H1 (cell line): ENCODE results near the gene NELFB. TPM values are rescaled to one million over a fixed set of nuclear protein-coding genes. Genes with fewer than 3 reads are reported as not detected.
A peak's percentile ranks its signal among the peaks of the same experiment; 100 is the strongest.

ENCODE experiments used
- CTCF ChIA-PET: fragments of 300-600 bp; sonication (Branson Sonifier 250); formaldehyde crosslinking; loops from one replicate; lab custom pipeline; 2021; ENCODE audit not compliant: partially characterized antibody; lab: Charles Lee
- POLR2A ChIA-PET: fragments of 300-600 bp; sonication (Branson Sonifier 250); formaldehyde crosslinking; loops from one replicate; lab custom pipeline; 2021; ENCODE audit warnings: inconsistent platforms; ENCODE audit not compliant: partially characterized antibody; lab: Charles Lee
- DNase-seq, 2 experiments: peaks; one replicate each; pipeline versions ENCODE4 v3.0.0 to v3.0.0-alpha.2; 2010 to 2022; ENCODE audit warnings: low spot score in 2 of 2, low read depth in 1 of 2, mixed read lengths in 1 of 2
- FAIRE-seq: peaks from 2 replicates; lab custom pipeline; 2011; peaks lifted over from hg19 to GRCh38; lab: Jason Lieb, UNC
- H2AFZ ChIP-seq: 2 replicates; pipeline ENCODE4 v1.8.1; 2012; ENCODE audit warnings: low read length, inconsistent platforms
- H2AK5ac ChIP-seq: 2 replicates; pipeline ENCODE4 v1.6.1; 2013; ENCODE audit warnings: low read depth, low read length
- H2BK120ac ChIP-seq: replicated peaks from 2 replicates; pipeline ENCODE3; 2013; ENCODE audit warnings: low read depth, low read length, inconsistent platforms
- H2BK12ac ChIP-seq: 2 replicates; pipeline ENCODE4 v1.6.1; 2013; ENCODE audit warnings: low read depth, low read length
- H2BK15ac ChIP-seq: 2 replicates; pipeline ENCODE4 v1.6.1; 2013; ENCODE audit warnings: low read length
- H2BK20ac ChIP-seq: 2 replicates; pipeline ENCODE4 v1.6.1; 2013; ENCODE audit warnings: low read length
- H2BK5ac ChIP-seq: 2 replicates; pipeline ENCODE4 v1.6.1; 2013; ENCODE audit warnings: low read depth, low read length
- H3K14ac ChIP-seq: 2 replicates; pipeline ENCODE4 v1.6.1; 2013; ENCODE audit warnings: inconsistent platforms; ENCODE audit not compliant: insufficient read length
- H3K18ac ChIP-seq: 2 replicates; pipeline ENCODE4 v1.6.1; 2013; ENCODE audit warnings: low read length; ENCODE audit errors: extremely low read depth
- H3K23ac ChIP-seq: 2 replicates; pipeline ENCODE4 v1.6.1; 2013; ENCODE audit warnings: inconsistent platforms; ENCODE audit not compliant: insufficient read length
- H3K23me2 ChIP-seq: 2 replicates; pipeline ENCODE4 v1.6.1; 2013; ENCODE audit warnings: low read depth, low read length
- H3K27ac ChIP-seq: 2 replicates; pipeline ENCODE4 v1.6.1; 2011; ENCODE audit warnings: low read depth, low read length, inconsistent platforms
- H3K27me3 ChIP-seq, 4 experiments: replicated peaks in 1 of 4; 1 replicate in 1 of 4; 2 replicates in 3 of 4; pipeline versions ENCODE4 v1.6.1 to v1.8.1; 2011 to 2013; ENCODE audit warnings: low read length in 3 of 4, mild to moderate bottlenecking in 3 of 4, inconsistent platforms in 2 of 4, mixed read lengths in 2 of 4, moderate library complexity in 1 of 4; ENCODE audit not compliant: control insufficient read depth in 3 of 4, insufficient read depth in 3 of 4; ENCODE audit errors: extremely low read depth in 1 of 4
- H3K36me3 ChIP-seq, 4 experiments: 2 replicates each; pipeline versions ENCODE4 v1.6.1 to v1.8.1; 2011 to 2013; ENCODE audit warnings: mild to moderate bottlenecking in 4 of 4, low read length in 3 of 4, moderate library complexity in 2 of 4, control low read depth in 1 of 4, inconsistent platforms in 1 of 4; ENCODE audit not compliant: insufficient read depth in 4 of 4, control insufficient read depth in 2 of 4
- H3K4ac ChIP-seq: replicated peaks from 2 replicates; pipeline ENCODE3; 2013; ENCODE audit warnings: low read length, low read depth, mixed read lengths, inconsistent platforms; ENCODE audit not compliant: insufficient read length
- H3K4me1 ChIP-seq, 4 experiments: replicated peaks in 1 of 4; 1 replicate in 1 of 4; 2 replicates in 3 of 4; pipeline versions ENCODE4 v1.6.1 to v1.8.1; 2011 to 2013; ENCODE audit warnings: low read length in 3 of 4, inconsistent platforms in 2 of 4, mixed read lengths in 1 of 4; ENCODE audit not compliant: insufficient read depth in 4 of 4, control insufficient read depth in 3 of 4
- H3K4me2 ChIP-seq, 2 experiments: 2 replicates each; pipeline versions ENCODE4 v1.6.1 to v1.8.1; 2011 to 2013; ENCODE audit warnings: low read depth in 2 of 2, low read length in 2 of 2, control low read depth in 1 of 2, inconsistent platforms in 1 of 2, mild to moderate bottlenecking in 1 of 2; ENCODE audit not compliant: insufficient read depth in 1 of 2
- H3K4me3 ChIP-seq, 4 experiments: fragments of 200-600, 300-600 bp in 1 of 4; sonication (generic), shearing (Covaris generic), sonication (Bioruptor Twin) in 1 of 4; 2 replicates each; pipeline versions ENCODE4 v1.5.1 to v1.8.1; 2011 to 2016; ENCODE audit warnings: low read length in 4 of 4, low read depth in 3 of 4, control low read depth in 2 of 4, inconsistent platforms in 2 of 4, mild to moderate bottlenecking in 2 of 4, mixed read lengths in 1 of 4, moderate library complexity in 1 of 4; ENCODE audit not compliant: insufficient read depth in 2 of 4; ENCODE audit errors: extremely low read depth in 1 of 4
- H3K56ac ChIP-seq: replicated peaks from 2 replicates; pipeline ENCODE3; 2013; ENCODE audit warnings: low read depth, mild to moderate bottlenecking, mixed read lengths, low read length, inconsistent platforms; ENCODE audit not compliant: insufficient read length
- H3K79me1 ChIP-seq: 2 replicates; pipeline ENCODE4 v1.6.1; 2013; ENCODE audit warnings: low read depth, low read length, control low read depth
- H3K79me2 ChIP-seq, 2 experiments: 2 replicates each; pipeline versions ENCODE4 v1.6.1 to v1.8.1; 2012 to 2013; ENCODE audit warnings: low read length in 2 of 2, mild to moderate bottlenecking in 2 of 2, inconsistent platforms in 1 of 2; ENCODE audit not compliant: insufficient read depth in 2 of 2, control insufficient read depth in 1 of 2
- H3K9ac ChIP-seq, 4 experiments: replicated peaks in 1 of 4; 1 replicate in 1 of 4; 2 replicates in 3 of 4; pipeline versions ENCODE4 v1.6.1 to v1.8.1; 2011 to 2013; ENCODE audit warnings: low read depth in 3 of 4, low read length in 3 of 4, control low read depth in 2 of 4, mild to moderate bottlenecking in 2 of 4, moderate library complexity in 2 of 4, inconsistent platforms in 1 of 4; ENCODE audit errors: extremely low read depth in 1 of 4
- H3K9me3 ChIP-seq, 2 experiments: 2 replicates each; pipeline versions ENCODE4 v1.6.1 to v1.8.1; 2012 to 2013; ENCODE audit warnings: mild to moderate bottlenecking in 2 of 2, moderate library complexity in 2 of 2, control low read depth in 1 of 2, inconsistent platforms in 1 of 2, low read depth in 1 of 2, low read length in 1 of 2, mixed read lengths in 1 of 2; ENCODE audit not compliant: insufficient read depth in 2 of 2
- H4K20me1 ChIP-seq, 2 experiments: replicated peaks in 1 of 2; 2 replicates each; pipeline versions ENCODE3 to v1.8.1; 2011 to 2013; ENCODE audit warnings: inconsistent platforms in 2 of 2, low read length in 2 of 2, mild to moderate bottlenecking in 1 of 2; ENCODE audit not compliant: insufficient read depth in 2 of 2, control insufficient read depth in 1 of 2
- H4K5ac ChIP-seq: 2 replicates; pipeline ENCODE4 v1.6.1; 2013; ENCODE audit warnings: low read length, low read depth, mixed read lengths, inconsistent platforms; ENCODE audit not compliant: insufficient read length
- H4K8ac ChIP-seq: 2 replicates; pipeline ENCODE4 v1.8.0; 2013; ENCODE audit warnings: mild to moderate bottlenecking, moderate library complexity, low read length, inconsistent platforms; ENCODE audit not compliant: insufficient read depth; ENCODE audit errors: extremely low read depth
- H4K91ac ChIP-seq: replicated peaks from 2 replicates; pipeline ENCODE3; 2013; ENCODE audit warnings: low read length, mixed read lengths, inconsistent platforms; ENCODE audit not compliant: insufficient read length
- ATF2 ChIP-seq: IDR thresholded peaks from 2 replicates; pipeline ENCODE4 v1.6.1; 2012; ENCODE audit warnings: low read length, inconsistent platforms
- EP300 ChIP-seq, 2 experiments: IDR thresholded peaks; 1 replicate in 1 of 2; 2 replicates in 1 of 2; pipeline ENCODE4 v1.6.1; 2011 to 2012; ENCODE audit warnings: low read depth in 2 of 2, low read length in 2 of 2, mild to moderate bottlenecking in 2 of 2, borderline replicate concordance in 1 of 2, inconsistent platforms in 1 of 2, moderate library complexity in 1 of 2
- GABPA ChIP-seq: IDR thresholded peaks from 2 replicates; pipeline ENCODE4 v1.6.1; 2011; ENCODE audit warnings: mild to moderate bottlenecking, low read length, moderate library complexity, borderline replicate concordance; ENCODE audit not compliant: insufficient read depth
- JUN ChIP-seq: IDR thresholded peaks from 2 replicates; pipeline ENCODE4 v1.6.1; 2011; ENCODE audit warnings: low read depth, mild to moderate bottlenecking, improper control_type of control experiment, low read length
- NANOG ChIP-seq: IDR thresholded peaks from 2 replicates; pipeline ENCODE4 v1.6.1; 2011; ENCODE audit warnings: low read length, low read depth, mild to moderate bottlenecking, inconsistent platforms; ENCODE audit not compliant: insufficient read depth, poor library complexity, severe bottlenecking
- RFX5 ChIP-seq: IDR thresholded peaks from 2 replicates; pipeline ENCODE4 v1.6.1; 2011; ENCODE audit warnings: low read depth, low read length, improper control_type of control experiment, borderline replicate concordance
- TCF12 ChIP-seq: IDR thresholded peaks from 2 replicates; pipeline ENCODE4 v1.6.1; 2011; ENCODE audit warnings: low read depth, mild to moderate bottlenecking, low read length
- YY1 ChIP-seq: IDR thresholded peaks from 2 replicates; pipeline ENCODE4 v1.6.1; 2011; ENCODE audit warnings: low read depth, mild to moderate bottlenecking, low read length
- WGBS, 2 experiments: shearing (Covaris generic) in 1 of 2; methylation state at CpG; one replicate each; pipeline versions ENCODE4 v1.1.6 to v1.1.7; 2013 to 2015; ENCODE audit warnings: low lambda C conversion rate in 2 of 2, mixed read lengths in 2 of 2, inconsistent platforms in 1 of 2, low coverage in 1 of 2, missing lambda C conversion rate in 1 of 2; ENCODE audit not compliant: insufficient replicate concordance in 2 of 2, insufficient coverage in 1 of 2, insufficient read length in 1 of 2; ENCODE audit errors: extremely low coverage in 1 of 2, missing lambda C conversion rate in 1 of 2; 5-methylcytosine and 5-hydroxymethylcytosine counted together
- polyA plus RNA-seq, 7 experiments: library from polyadenylated mRNA; depleted of rRNA in 3 of 7; stranded (reverse) in 5 of 7; unstranded in 2 of 7; fragments of >200 nt in 5 of 7; fragments of 200-250 nt in 2 of 7; gene quantifications; 1 replicate in 5 of 7; 2 replicates in 1 of 7; 4 replicates in 1 of 7; pipeline versions ENCODE4 v1.2.1 to v1.2.3, GENCODE V29; 2011 to 2013; ENCODE audit warnings: missing spikeins in 2 of 7, mixed read lengths in 2 of 7
- total RNA-seq: library from RNA; stranded (reverse); fragmentation: NEBNext Ultra II Directional; extraction: Animal tissue kit (Norgen Biotek cat#: 25700); gene quantifications from 2 replicates; pipeline ENCODE4 v1.2.1, GENCODE V29; 2021

NELFB gene
- total and polyA plus RNA-seq, 2 of the 8 experiments (the other 6 are each of a cell fraction or from before 2014, with no cell fraction given), result 57.6 to 78.0 TPM

GRCh38 chr9:137319739-137320551 is 64.8 kb downstream of the NELFB start:
- Histone ChIP-seq H4K5ac (peak overlapping the region; percentile 15), H3K4me3 (no peak overlapping the region), H3K4me1 (peaks cover 0 to 26% (median 9%) of the 10 kb centered on the region in 4 experiments; a peak in 6 of 7 replicates), H3K79me1 (no peaks in the 10 kb centered on the region), H4K91ac (peak overlapping the region; percentile 93), H2AK5ac (0 out of 2 replicates have a peak overlapping the region, but pooled peaks have one; percentile 7), H4K20me1 (no peaks in the 10 kb centered on the region), H2BK15ac (peak overlapping the region; percentile 46; the same call in 1 of the 2 replicates), H4K8ac (peak overlapping the region; percentile 92), H2AFZ (no peak overlapping the region), H3K9me3 (no peaks in the 10 kb centered on the region), H3K9ac (no peak overlapping the region), H3K27ac (no peak overlapping the region), H2BK20ac (peak overlapping the region; percentile 72; the same call in 1 of the 2 replicates), H3K23ac (no peak overlapping the region), H3K23me2 (no peaks in the 10 kb centered on the region; the same call in 1 of the 2 replicates), H2BK5ac (peak overlapping the region; percentile 35; the same call in 1 of the 2 replicates), H3K4me2 (no peak overlapping the region), H2BK12ac (peak overlapping the region; percentile 77; the same call in 1 of the 2 replicates), H3K56ac (peak overlapping the region; percentile 16), H3K27me3 (peaks cover 0 to 4% (median 0%) of the 10 kb centered on the region in 4 experiments; a peak in 2 of 7 replicates), H3K18ac (no peak overlapping the region; the same call in 1 of the 2 replicates), H3K14ac (no peak overlapping the region), H3K36me3 (no peaks in the 10 kb centered on the region), H3K79me2 (no peaks in the 10 kb centered on the region), H2BK120ac (no peak overlapping the region), H3K4ac (peak overlapping the region; percentile 78)
- WGBS, 2 experiments, result 89% methylated on average over 17 of the region's 22 CpGs; no CpG with 5 or more reads in 1 of the 2 experiments
- POLR2A ChIA-PET, result interaction anchor here (11.9 kb wide), 1 partner anchor 19 kb away, joined by 129 read pairs; the partner anchor contains the start of gene NRARP
- FAIRE-seq (no peak), DNase-seq (peak in 1 of 2 experiments; percentile 44)
- CTCF ChIA-PET, result interaction anchor here (0.6 to 5.7 kb wide), 14 partner anchors 11 to 466 kb away, joined by 3 to 55 read pairs (median 4); partner anchors contain the start of gene NRARP
- TF ChIP-seq RFX5 (no peak), GABPA (no peak), NANOG (no peak), EP300 (IDR thresholded peaks at IDR 0.05; ENCODE audit: borderline replicate concordance in 1 of 2, low read depth in 2 of 2, low read length in 2 of 2) (no peak), YY1 (no peak), TCF12 (no peak), ATF2 (no peak), JUN (no peak)
